LHCN-M2 (cell line): ENCODE measurements around the gene CLCA2. TPM values are rescaled to one million over a fixed set of nuclear protein-coding genes. Genes with fewer than 3 reads are reported as not detected.

Experiments used
- DNase-seq: peaks from one replicate; pipeline ENCODE4 v3.0.0-alpha.2; 2012; ENCODE audit warnings: low read depth
- total RNA-seq: library from RNA; depleted of rRNA; stranded (reverse); fragments of >200 nt; gene quantifications from 2 replicates; pipeline ENCODE4 v1.2.3, GENCODE V29; 2014

Gene CLCA2
- total RNA-seq, 1 experiment from 2014 or later: 0.23 TPM

DNA sequence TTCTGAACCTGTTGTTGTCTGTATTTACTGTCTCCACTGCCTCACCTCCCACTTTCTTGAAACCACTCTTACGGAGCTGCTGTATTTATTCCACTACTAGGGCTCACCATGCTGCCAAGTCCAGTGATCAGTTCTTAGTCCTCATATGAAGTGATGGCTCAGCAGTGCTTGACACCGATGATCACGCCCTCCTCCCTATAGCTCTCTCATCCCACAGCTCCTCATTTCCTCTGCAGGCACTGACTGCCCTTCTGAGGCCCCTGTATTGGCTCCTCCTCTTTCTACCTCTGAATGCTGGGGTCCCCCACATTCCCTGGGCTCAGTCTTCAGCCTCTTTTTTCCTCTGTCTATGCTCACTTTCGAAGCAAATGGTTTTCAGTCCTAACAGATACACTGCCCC is 48.2 kb downstream of the CLCA2 start:
- DNase-seq: no peak

DNA sequence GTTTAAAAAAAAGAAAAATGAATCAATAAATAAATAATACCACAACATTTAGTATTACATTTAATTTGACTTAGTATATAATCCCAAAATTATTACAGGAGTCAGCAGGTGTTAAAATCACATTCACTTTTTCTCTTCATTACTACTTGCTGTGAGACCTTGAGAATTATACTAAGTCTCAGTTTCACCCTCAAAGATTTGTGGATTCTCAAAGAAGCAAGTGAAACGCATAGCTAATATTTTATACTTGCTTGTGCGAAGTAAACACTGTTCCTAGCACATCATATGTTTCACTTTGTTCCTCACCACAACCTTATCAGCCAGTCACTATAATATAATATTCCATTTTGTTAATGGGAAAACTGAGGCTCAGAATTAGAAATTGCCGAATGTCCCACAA is 48.8 kb downstream of the CLCA2 start:
- no peak for DNase-seq

DNA sequence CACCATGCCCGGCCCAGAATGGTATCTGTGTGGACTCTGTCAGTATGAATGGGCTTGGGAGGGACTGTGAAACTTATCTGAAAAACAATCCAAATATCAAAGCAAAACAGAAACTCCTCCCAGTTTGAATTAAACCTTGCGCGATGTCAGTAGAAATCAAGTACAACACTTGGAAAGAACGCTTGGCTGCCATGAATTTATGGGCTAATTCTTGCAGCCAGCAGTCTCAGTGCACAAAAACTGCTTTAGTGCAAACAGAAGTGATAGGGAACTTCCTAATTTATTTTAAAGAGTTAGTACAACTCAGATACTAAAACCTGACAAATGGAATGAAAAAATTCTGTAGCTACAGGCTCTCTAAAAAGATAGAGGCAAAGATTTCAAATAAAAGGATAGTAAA is 53.3 kb downstream of the CLCA2 start:
- no peak for DNase-seq

DNA sequence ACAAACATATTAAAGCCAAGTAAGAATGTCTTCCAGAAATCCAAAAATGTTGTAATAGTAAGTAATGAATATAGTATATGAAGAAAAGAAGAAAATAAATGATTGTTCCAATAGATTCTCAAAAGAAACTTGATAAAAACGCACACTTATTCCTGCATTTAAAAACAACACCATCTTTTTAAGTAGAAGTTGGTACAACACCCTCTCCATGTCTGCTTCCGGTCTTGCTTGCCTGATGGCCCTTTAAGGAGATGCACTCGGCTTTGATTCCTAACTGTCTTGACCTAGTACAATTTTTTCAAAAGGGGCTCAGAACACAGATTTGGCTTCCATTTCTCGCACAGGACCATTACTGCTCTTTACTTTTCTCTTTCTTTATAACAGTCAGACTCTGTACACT is 53.7 kb downstream of the CLCA2 start:
- DNase-seq: no peak

DNA sequence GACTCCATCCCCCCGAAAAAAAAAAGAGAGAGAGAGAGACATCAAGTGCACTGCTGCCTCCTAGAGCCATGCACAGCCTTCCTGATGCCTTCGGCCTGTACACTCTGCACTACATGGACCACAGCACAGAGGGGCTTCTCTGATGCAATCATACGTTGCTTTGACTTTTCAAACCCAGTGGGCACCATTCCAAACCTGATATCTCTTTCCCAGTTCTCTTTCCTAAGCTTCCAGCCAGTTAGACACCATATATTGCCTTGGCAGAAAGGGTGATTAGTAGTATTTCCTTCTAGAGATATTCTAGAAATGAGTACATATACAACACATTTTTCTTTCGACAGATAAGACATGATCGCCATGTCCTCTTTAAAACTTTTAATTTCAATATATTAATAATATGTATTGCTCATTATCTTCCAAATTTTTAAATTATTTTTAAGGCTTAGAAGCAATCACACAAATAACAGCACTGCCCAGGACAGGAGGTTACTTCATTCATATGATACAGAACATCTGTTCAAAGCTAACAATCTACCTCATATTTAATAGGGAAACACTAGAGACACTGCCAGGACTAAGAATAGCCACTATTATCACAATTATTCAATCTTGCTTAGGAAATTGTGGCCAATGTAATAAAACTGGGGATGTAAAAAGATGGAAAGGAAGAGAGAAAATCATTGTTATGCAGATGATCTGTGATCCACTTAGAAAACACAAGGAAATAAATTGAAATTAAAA is 54.6 kb downstream of the CLCA2 start:
- DNase-seq: no peak

DNA sequence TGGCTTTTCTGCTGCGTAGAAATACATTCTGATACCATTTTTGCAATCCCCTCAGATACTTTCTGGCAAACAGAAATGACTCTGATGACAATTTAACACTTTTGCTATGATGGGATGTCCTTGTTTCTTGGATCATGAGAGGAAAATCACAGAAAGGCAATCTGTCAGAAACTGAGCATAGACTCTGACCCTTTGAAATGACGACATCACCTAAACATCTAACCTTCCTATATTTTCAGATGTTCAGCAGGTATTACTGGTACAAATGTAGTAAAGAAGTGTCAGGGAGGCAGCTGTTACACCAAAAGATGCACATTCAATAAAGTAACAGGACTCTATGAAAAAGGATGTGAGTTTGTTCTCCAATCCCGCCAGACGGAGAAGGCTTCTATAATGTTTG is 58.0 kb downstream of the CLCA2 start:
- DNase-seq: no peak

DNA sequence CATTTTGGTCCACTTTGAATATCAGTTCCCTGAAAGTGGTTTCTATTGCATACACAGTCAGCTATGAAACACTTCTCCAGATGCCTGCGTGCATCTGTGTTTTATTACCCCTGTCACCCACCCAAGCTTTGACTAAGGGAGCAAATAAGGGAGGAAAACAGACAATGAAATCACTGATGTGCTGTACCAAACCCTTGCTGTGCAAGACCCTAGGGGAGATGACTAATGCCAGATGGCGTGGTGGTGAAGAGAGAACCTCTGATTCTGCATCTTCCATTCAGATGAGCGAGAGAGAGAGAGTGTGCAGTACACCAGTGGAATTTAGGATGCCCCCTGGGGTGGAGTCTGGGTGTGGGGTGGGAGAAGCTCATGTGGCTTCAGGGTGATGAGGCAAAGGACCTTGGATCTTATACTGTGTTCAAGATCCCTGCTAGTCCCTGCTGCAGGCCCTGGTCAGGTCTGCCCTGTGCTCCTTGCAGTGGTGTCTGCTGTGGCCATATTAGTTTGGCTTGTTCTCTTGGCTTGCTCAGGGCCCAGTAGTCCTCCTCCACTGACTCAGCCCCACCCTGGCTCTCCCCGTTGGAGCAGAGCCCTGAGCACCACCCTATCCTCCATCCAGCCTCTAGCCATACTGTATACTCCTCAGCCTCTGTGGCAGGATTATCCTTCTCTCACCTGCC is 63.3 kb downstream of the CLCA2 start:
- peak; percentile 83 for DNase-seq

DNA sequence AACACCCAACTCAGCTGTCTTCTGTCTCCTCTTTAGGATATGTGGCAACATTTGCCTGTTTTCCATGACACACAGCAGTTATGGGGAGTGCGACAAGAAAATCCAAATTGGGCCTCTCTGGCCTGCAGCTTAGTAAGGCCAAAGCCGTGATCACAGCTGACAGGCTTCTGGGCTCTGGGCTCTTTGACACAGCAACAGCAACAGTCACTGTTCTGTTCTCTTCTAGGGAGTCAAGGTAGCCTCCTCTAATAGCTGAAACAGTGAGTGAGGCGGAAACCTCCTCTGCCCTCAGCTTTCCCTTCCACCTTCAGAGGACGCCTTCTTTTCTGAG is 63.8 kb downstream of the CLCA2 start:
- DNase-seq: peak; percentile 15

DNA sequence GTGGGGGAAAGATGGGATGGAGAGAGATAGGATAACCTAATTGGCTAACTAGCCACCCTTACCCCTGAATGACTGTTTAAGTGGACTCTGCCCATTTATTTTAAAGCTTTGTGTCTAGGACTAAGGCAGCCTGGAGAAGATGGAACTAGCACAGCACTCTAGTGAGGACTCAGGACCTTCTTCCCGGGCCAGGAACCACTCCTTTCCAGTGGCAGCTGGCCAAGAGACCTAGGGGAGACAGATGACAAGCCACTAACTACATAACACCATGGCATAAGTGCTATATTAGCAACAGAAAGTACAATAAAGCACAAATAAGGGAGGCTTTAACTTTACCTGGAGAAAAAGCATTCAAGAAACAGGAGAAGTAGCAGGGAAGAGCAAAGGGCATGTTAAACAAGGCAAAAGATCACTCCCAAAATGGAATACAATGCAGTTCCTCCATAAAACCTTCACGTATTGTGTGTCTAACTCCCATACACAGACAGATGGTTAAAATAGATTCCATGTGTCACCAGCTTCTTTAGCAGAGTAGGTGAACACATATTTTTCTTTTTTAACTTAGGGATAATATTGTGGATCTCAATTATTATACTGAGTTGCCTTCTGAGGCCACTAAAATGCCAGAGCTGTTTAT is 65.4 kb downstream of the CLCA2 start:
- no peak for DNase-seq

DNA sequence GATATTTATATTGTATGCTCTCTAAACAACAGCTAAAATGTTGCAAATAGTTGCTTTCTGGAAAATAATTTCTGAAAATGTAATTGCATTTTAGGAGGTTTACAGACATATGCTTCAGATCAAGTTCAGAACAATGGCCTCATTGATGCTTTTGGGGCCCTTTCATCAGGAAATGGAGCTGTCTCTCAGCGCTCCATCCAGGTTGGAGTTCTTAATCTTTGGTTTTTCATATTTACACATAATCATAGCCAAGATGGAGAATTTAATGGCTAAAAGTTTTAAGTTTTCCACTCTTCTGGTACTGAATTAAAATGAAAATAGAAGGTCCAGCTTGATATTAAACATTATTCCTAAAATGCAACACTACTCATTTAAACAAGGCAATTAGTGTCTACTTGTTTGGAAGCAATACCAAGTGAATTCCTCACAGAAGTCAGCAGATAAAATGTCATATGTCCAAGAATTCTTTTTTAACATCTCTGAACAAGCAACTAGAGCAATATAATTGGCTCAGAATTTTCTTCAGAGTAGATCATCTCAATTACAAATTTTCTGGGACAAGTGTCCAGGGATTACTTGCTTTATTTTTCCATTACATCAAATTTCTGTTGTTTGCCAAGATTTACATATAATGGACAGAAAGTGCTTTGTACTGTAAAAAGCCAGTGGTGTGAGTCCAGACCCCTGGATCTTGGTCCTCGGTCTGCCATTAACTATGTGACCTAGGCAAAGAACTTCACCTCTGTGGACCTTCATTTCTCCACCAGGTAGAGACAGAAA is 67.4 kb downstream of the CLCA2 start:
- DNase-seq: no peak

DNA sequence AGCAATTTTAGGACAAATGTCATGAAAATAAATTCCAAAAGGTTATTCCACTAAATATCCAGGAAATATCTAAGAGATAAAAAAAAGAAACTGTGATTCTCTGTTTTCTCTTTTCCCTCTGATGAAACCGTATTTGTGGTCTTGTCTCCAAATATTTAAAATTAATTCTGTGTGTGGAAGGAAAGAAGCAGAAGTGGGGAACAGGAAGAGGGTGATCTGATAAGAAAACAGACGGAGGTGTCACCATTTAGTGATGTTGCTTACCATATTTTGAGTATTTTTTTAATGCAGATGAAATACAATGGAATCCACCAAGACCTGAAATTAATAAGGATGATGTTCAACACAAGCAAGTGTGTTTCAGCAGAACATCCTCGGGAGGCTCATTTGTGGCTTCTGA is 74.3 kb downstream of the CLCA2 start:
- DNase-seq: no peak

DNA sequence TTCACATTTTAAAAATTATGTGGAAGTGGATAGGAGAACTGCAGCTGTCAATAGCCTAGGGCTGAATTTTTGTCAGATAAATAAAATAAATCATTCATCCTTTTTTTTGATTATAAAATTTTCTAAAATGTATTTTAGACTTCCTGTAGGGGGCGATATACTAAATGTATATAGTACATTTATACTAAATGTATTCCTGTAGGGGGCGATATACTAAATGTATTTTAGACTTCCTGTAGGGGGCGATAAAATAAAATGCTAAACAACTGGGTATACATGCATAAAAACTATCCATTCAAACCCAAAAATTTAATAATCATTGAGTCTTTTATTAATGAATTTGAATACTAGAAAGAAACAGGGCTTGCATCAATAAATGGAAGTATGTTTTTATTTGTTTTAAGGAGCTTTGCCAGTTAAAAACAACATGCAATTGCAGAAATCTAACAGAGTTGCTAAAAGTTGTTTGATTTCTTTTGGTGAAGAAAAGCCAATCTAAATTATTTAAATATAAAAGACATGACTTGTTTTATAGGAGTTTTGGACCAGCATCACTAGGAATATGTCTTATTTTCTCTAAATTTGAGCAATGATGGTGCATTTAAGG is 76.1 kb downstream of the CLCA2 start:
- DNase-seq: peak; percentile 35

DNA sequence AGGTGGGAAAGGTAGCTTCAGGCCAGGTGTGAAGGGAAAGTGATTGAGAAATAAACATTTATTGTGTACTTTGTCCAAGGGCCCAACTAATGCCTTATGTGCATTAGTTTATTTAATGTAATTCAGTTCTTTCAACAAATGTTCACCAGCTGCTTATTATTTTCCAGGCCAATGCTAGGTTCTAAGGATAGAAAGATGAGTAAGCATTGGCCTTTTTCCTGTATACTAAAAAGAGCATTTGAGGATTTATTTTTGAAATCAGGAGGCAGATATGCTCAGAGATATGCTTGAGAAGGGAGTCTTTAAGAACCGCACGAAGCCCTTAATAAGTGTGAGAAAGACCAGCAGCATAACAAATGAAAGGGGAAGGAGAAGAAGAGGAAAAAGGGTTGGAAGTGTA is 76.7 kb downstream of the CLCA2 start:
- DNase-seq: no peak

DNA sequence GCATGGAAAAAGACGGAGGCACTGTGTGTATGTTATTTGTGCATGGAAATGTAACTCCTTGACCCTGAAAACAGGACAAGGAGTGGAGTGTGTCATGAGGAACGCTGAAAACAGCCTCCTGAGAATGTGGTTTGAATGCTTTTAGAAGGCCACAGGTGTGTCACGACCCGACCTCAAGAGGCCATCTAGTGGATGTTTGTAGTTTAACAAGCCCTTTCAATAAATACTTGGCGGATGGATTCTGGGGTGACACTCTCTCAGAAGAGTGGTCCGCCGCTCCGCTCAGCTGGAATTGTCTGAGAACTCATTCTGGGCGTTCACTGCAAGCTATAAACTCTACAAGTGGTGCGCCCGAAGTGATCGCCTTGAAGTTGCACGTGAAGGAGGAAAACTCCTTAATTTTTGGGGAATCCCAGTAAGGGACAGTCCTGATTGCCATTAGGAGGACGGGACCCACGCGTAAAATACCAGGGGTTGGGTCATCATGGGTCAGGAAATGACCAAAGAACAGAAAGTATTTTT is 78.2 kb downstream of the CLCA2 start:
- DNase-seq: peak; percentile 19

DNA sequence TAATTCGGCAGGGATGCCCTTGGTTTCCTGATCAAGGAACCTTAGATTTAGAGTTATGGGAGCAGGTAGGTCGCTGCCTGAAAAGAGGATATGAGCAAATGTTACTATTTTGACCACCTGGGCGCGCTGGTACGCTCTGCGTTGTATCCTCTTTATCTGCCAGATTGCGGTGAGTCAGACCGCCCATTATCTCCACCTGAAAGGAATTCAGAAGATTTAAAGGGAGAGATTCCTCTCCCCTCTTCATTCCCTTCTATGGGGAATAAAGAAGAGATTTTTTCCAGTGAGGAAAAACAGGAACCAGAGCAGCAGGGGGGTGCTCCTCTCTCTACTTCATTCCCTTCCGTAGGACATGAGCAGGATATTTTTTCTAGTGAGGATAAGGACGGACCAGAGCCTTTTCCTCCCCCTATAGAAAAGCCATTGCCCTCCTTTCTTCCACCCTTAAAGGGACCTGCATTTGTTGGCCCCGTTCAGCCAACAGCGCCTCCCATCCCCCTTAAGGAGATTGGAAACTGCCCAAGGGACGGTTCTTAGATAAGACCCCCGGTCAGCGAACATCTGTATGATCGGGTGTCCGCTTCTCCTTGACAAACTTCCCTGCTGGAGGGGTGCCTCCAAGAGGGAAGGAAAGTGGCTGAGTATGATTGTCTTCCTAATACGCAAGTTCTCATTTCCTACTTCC is 78.9 kb downstream of the CLCA2 start:
- no peak for DNase-seq

DNA sequence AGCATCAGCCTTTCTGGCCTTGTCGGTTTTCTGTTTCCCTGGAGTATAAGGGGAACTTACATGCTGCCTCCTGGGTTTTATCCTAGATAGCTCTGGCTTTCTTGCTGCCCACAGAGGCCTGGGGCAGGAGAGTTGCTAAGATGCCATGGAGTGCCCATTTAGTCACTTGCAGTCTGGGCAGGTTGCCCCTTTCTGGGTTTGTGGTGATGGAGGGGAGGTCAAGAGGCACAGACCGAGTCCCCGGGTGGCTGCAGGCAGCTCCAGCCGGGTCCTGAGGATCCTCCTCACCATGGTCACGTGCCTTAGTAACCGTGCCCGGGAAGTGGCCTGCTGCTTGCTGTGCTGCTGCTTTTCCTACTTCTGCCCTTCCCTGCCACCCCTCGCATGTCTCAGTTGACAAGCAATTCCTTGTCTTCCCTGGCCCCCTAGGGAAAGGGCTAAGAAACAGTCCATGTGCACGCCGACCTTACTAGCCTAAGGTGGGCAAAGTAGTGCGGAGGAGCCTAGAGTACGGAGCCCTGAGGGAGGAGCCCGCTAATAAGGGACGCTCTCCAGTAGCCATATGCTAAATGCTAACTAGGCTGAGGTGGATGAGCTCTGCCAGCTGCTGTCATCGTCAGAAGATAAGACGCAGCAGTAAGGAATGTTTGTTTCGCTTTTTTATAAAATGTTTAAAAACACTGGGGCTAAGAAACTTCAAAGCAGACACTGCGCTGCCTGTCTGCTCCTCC is 79.6 kb downstream of the CLCA2 start:
- DNase-seq: peak; percentile 7

DNA sequence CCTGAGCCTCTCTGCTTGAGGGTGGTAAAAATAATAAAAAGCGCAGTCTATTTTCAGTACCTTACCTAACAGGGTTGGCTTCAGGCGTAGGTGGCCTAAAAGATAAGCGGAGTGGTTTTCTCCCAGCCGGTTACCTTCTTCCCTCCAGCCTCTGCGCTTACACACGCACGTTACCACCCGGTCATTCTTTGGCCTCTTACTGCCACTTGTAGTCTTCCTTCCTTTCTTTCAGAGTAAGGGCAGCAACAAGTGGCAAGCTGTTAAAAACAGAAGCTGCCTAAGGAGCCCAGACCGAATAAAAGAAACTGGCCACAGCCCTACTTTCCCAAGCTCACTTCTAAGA is 80.1 kb downstream of the CLCA2 start:
- DNase-seq: no peak

DNA sequence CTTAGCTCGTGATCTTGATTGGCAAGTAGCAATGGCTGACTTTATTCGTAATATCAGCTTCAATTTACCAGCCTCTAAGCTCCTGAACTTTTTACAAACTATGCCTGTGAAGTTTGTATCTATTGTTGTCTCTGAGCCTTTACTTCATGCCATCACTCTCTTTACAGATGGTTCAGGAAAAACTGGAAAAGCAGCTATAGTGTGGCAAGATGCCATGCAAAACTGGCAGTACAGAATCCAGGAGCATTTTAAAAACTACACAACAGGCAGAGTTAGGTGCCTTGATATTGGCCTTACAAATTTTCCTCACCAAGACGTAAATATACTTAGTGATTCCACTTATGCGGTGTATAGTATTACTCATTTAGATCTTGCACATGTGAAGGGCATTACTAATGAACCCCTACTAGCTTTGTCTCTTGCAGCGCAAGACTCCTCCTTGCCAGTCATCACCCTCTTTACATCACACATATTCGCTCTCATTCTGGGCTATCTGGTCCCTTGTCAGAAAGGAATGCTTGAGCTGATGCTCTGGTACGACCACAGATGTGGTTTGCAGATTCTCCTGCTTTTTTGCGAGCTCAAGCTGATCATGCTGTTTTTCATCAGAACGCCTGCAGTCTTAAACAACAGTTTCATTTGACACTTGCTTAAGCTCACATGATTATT is 81.1 kb downstream of the CLCA2 start:
- no peak for DNase-seq

DNA sequence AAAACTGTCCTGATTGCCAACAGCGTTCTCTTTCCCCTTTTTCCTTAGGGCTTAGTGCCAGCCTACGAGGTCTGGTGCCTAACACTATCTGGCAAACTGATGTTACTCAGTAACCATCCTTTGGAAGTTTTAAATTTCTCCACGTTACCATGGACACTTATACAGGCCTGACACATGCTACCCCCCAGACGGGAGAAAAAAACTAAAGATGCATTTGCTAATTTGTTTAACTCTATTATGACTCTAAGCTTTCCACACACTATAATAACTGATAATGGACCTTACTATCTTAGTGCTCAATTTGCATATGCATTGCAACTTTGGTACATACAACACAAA is 81.6 kb downstream of the CLCA2 start:
- DNase-seq: no peak
